SK-N-SH treated with all-trans-retinoic acid at 6 μM for 48 hours (cell line): Measurements from ENCODE around the gene ADAMTSL1.
A peak's percentile ranks its signal among the peaks of the same experiment; 100 is the strongest.

ENCODE experiments used
- ATAC-seq: fragments of 200-7000 bp; cut with Tn5 transposase; 3 replicates; pipeline ENCODE4 v1.9.1; 2020; ENCODE audit warnings: mild to moderate bottlenecking, moderate library complexity
- ARNTL ChIP-seq: fragments of 450-650 bp; formaldehyde crosslinking; IDR thresholded peaks from 2 replicates; pipeline ENCODE4 v1.5.0; 2020; ENCODE audit warnings: low read depth, mild to moderate bottlenecking, moderate library complexity, borderline replicate concordance
- BACH2 ChIP-seq: fragments of 250-450 bp; sonication (Bioruptor Pico); IDR thresholded peaks from 2 replicates; pipeline ENCODE4 v1.9.0; 2021; ENCODE audit warnings: mild to moderate bottlenecking, borderline replicate concordance
- CSDC2 ChIP-seq: fragments of 250-450 bp; sonication (Bioruptor Pico); IDR thresholded peaks from 2 replicates; pipeline ENCODE4 v1.5.0; 2020; ENCODE audit warnings: mild to moderate bottlenecking, moderate library complexity
- ESRRG ChIP-seq: fragments of 250-450 bp; sonication (Bioruptor Pico); IDR thresholded peaks from 2 replicates; pipeline ENCODE4 v1.6.1; 2021; ENCODE audit warnings: mild to moderate bottlenecking
- GLIS3 ChIP-seq: fragments of 250-450 bp; sonication (Bioruptor Pico); IDR thresholded peaks from 2 replicates; pipeline ENCODE4 v1.5.0; 2020; ENCODE audit warnings: mild to moderate bottlenecking, moderate library complexity
- ISL1 ChIP-seq: fragments of 250-450 bp; sonication (Bioruptor Pico); IDR thresholded peaks from 2 replicates; pipeline ENCODE4 v2.1.2; 2022; ENCODE audit warnings: mild to moderate bottlenecking, moderate library complexity
- OSR1 ChIP-seq: fragments of 250-450 bp; sonication (Bioruptor Pico); IDR thresholded peaks from 2 replicates; pipeline ENCODE4 v1.8.0; 2022; ENCODE audit warnings: moderate library complexity, mild to moderate bottlenecking, inconsistent platforms
- PPARA ChIP-seq: fragments of 250-450 bp; sonication (Bioruptor Pico); IDR thresholded peaks from 2 replicates; pipeline ENCODE4 v1.5.0; 2020; ENCODE audit warnings: mild to moderate bottlenecking, borderline replicate concordance
- RARB ChIP-seq: fragments of 250-450 bp; sonication (Bioruptor Pico); IDR thresholded peaks from 2 replicates; pipeline ENCODE4 v1.8.0; 2021; ENCODE audit warnings: mild to moderate bottlenecking, moderate library complexity
- SNAI2 ChIP-seq: fragments of 250-450 bp; sonication (Bioruptor Pico); IDR thresholded peaks from 2 replicates; pipeline ENCODE4 v1.5.0; 2020; ENCODE audit warnings: mild to moderate bottlenecking, moderate library complexity
- TCF4 ChIP-seq: fragments of 250-450 bp; sonication (Bioruptor Pico); IDR thresholded peaks from 2 replicates; pipeline ENCODE4 v1.8.0; 2021; ENCODE audit warnings: mild to moderate bottlenecking, moderate library complexity, borderline replicate concordance
- TOX ChIP-seq: fragments of 250-450 bp; sonication (Bioruptor Pico); IDR thresholded peaks from 2 replicates; pipeline ENCODE4 v1.8.0; 2021; ENCODE audit warnings: mild to moderate bottlenecking, moderate library complexity, borderline replicate concordance
- ZC3H10 ChIP-seq: fragments of 250-450 bp; sonication (Bioruptor Pico); IDR thresholded peaks from 2 replicates; pipeline ENCODE4 v1.5.1; 2021; ENCODE audit warnings: mild to moderate bottlenecking, moderate library complexity
- ZFP3 ChIP-seq: fragments of 250-450 bp; sonication (Bioruptor Pico); IDR thresholded peaks from 2 replicates; pipeline ENCODE4 v1.5.0; 2020; ENCODE audit warnings: mild to moderate bottlenecking, moderate library complexity
- ZFP30 ChIP-seq: fragments of 450-650 bp; formaldehyde crosslinking; IDR thresholded peaks from 2 replicates; pipeline ENCODE4 v1.5.0; 2022; ENCODE audit warnings: mild to moderate bottlenecking, moderate library complexity
- ZNF565 ChIP-seq: fragments of 450-650 bp; formaldehyde crosslinking; conservative IDR thresholded peaks from 2 replicates; pipeline ENCODE4 v1.5.0; 2020; ENCODE audit warnings: low read depth, mild to moderate bottlenecking, moderate library complexity
- ZNF8 ChIP-seq: fragments of 450-650 bp; formaldehyde crosslinking; IDR thresholded peaks from 2 replicates; pipeline ENCODE4 v1.5.0; 2020; ENCODE audit warnings: mild to moderate bottlenecking, moderate library complexity
- TF ChIP-seq, protein P1 (sequence below): fragments of 250-450 bp; sonication (Bioruptor Pico); IDR thresholded peaks from 2 replicates; pipeline ENCODE4 v1.5.0; 2020; ENCODE audit warnings: mild to moderate bottlenecking, moderate library complexity
- TF ChIP-seq, protein P2 (sequence below): fragments of 250-450 bp; sonication (Bioruptor Pico); IDR thresholded peaks from 2 replicates; pipeline ENCODE4 v1.5.1; 2020; ENCODE audit warnings: low read depth, mild to moderate bottlenecking, moderate library complexity
- TF ChIP-seq, protein P3 (sequence below): fragments of 250-450 bp; sonication (Bioruptor Pico); IDR thresholded peaks from 2 replicates; pipeline ENCODE4 v1.8.0; 2020; ENCODE audit warnings: mild to moderate bottlenecking, moderate library complexity, borderline replicate concordance
- TF ChIP-seq, protein P4 (sequence below): fragments of 250-450 bp; sonication (Bioruptor Pico); IDR thresholded peaks from 2 replicates; pipeline ENCODE4 v1.8.0; 2021; ENCODE audit warnings: low read depth, mild to moderate bottlenecking, moderate library complexity, borderline replicate concordance

Gene ADAMTSL1

DNA sequence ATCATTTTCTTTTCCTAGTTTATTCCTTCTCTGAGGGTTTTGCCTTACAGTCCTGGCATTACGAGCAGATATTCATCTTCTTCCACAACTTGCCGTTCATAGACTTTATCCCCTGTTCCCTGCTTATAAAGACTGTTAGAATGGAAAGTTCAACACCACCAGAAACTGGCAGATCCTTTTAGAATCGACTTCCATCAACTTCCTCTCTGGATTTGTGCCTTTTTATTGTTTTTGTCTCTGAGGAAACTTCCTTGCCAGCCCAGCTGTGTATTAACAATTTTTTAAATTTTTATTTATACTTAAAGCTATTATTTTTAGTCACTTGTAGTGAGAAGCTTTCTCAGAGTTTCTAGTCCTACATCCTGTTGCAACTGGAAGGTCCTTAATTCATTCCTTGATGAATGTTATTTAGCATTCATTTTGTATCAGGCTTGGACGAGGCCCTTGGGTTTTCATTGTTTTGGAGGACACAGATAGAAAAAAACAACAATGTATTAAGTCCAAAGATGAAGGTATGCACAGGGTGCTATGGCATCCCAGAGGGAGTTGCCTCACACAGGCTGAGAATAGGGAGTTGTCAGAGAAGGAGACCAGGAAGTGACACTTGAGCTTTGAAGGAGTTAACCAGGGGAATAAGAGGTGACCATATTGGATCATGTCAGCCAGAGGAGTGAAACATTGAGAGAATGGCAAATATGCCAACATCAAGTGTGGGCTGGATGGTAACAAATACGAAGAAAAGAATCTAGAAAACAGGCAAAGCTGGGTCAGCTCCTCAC lies 81.3 kb downstream of the ADAMTSL1 start:
- ATAC-seq = no peak
- TF ChIP-seq ISL1 (CRISPR knock-in tag) (no peak), ZNF565 (no peak), ZFP3 (CRISPR knock-in tag) (no peak), TCF4 (CRISPR knock-in tag) (no peak)
- TF ChIP-seq, protein P1, sequence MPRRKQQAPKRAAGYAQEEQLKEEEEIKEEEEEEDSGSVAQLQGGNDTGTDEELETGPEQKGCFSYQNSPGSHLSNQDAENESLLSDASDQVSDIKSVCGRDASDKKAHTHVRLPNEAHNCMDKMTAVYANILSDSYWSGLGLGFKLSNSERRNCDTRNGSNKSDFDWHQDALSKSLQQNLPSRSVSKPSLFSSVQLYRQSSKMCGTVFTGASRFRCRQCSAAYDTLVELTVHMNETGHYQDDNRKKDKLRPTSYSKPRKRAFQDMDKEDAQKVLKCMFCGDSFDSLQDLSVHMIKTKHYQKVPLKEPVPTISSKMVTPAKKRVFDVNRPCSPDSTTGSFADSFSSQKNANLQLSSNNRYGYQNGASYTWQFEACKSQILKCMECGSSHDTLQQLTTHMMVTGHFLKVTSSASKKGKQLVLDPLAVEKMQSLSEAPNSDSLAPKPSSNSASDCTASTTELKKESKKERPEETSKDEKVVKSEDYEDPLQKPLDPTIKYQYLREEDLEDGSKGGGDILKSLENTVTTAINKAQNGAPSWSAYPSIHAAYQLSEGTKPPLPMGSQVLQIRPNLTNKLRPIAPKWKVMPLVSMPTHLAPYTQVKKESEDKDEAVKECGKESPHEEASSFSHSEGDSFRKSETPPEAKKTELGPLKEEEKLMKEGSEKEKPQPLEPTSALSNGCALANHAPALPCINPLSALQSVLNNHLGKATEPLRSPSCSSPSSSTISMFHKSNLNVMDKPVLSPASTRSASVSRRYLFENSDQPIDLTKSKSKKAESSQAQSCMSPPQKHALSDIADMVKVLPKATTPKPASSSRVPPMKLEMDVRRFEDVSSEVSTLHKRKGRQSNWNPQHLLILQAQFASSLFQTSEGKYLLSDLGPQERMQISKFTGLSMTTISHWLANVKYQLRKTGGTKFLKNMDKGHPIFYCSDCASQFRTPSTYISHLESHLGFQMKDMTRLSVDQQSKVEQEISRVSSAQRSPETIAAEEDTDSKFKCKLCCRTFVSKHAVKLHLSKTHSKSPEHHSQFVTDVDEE = no peak
- TF ChIP-seq, protein P2, sequence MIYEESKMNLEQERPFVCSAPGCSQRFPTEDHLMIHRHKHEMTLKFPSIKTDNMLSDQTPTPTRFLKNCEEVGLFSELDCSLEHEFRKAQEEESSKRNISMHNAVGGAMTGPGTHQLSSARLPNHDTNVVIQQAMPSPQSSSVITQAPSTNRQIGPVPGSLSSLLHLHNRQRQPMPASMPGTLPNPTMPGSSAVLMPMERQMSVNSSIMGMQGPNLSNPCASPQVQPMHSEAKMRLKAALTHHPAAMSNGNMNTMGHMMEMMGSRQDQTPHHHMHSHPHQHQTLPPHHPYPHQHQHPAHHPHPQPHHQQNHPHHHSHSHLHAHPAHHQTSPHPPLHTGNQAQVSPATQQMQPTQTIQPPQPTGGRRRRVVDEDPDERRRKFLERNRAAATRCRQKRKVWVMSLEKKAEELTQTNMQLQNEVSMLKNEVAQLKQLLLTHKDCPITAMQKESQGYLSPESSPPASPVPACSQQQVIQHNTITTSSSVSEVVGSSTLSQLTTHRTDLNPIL (CRISPR knock-in tag) = no peak
- TF ChIP-seq, protein P3, sequence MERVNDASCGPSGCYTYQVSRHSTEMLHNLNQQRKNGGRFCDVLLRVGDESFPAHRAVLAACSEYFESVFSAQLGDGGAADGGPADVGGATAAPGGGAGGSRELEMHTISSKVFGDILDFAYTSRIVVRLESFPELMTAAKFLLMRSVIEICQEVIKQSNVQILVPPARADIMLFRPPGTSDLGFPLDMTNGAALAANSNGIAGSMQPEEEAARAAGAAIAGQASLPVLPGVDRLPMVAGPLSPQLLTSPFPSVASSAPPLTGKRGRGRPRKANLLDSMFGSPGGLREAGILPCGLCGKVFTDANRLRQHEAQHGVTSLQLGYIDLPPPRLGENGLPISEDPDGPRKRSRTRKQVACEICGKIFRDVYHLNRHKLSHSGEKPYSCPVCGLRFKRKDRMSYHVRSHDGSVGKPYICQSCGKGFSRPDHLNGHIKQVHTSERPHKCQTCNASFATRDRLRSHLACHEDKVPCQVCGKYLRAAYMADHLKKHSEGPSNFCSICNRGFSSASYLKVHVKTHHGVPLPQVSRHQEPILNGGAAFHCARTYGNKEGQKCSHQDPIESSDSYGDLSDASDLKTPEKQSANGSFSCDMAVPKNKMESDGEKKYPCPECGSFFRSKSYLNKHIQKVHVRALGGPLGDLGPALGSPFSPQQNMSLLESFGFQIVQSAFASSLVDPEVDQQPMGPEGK = no peak

DNA sequence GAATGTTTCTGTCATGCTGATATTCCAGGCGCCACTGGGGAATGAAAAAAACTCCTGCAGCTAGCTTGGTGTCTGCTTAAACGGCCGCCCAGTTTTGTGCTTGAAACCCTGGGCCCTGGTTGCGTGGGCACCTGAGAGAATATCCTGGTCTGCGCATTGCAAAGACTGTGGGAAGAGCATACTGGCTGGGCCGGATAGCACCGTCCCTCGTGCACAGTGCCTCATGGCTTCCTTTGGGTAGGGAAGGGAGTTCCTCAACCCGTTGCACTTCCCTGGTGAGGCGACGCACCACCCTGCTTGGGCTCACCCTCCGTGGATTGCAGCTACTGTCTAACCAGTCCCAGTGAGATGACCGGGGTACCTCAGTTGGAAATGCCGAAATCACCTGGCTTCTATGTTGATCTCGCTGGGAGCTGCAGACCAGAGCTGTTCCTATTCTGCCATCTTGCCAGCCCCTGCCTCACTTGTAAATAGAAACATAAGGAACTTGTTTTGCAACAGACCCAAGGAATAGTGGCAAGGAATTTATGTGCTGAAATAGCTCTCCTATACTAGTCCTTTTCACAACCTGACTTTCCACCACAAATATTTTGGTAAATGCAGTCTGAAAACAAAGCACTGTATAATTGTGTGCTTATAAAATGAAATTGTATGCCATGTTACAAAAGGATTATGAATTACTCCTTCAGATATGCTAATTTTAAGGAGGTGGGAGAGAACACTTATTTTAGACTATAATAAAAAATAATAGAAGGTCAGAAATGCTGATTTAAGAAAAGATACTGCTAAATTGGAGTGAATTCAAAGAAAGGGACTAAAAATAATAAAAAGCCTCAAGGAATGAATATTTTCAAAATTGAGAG lies 90.3 kb downstream of the ADAMTSL1 start:
- TF ChIP-seq, protein P4, sequence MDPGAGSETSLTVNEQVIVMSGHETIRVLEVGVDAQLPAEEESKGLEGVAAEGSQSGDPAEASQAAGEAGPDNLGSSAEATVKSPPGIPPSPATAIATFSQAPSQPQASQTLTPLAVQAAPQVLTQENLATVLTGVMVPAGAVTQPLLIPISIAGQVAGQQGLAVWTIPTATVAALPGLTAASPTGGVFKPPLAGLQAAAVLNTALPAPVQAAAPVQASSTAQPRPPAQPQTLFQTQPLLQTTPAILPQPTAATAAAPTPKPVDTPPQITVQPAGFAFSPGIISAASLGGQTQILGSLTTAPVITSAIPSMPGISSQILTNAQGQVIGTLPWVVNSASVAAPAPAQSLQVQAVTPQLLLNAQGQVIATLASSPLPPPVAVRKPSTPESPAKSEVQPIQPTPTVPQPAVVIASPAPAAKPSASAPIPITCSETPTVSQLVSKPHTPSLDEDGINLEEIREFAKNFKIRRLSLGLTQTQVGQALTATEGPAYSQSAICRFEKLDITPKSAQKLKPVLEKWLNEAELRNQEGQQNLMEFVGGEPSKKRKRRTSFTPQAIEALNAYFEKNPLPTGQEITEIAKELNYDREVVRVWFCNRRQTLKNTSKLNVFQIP (CRISPR knock-in tag) = no peak
- no peak for TF ChIP-seq ZFP3 (CRISPR knock-in tag)
- TF ChIP-seq TOX (CRISPR knock-in tag) = no peak
- TF ChIP-seq ZC3H10 (CRISPR knock-in tag) = no peak
- TF ChIP-seq, protein P3 = no peak
- no peak for TF ChIP-seq BACH2 (CRISPR knock-in tag)
- TF ChIP-seq ZFP30 (CRISPR knock-in tag) = no peak
- no peak for TF ChIP-seq RARB (CRISPR knock-in tag)
- no peak for TF ChIP-seq ESRRG (CRISPR knock-in tag)
- no peak for TF ChIP-seq CSDC2 (CRISPR knock-in tag)
- no peak for TF ChIP-seq PPARA (CRISPR knock-in tag)
- TF ChIP-seq TCF4 (CRISPR knock-in tag) = no peak
- ATAC-seq = no peak

DNA sequence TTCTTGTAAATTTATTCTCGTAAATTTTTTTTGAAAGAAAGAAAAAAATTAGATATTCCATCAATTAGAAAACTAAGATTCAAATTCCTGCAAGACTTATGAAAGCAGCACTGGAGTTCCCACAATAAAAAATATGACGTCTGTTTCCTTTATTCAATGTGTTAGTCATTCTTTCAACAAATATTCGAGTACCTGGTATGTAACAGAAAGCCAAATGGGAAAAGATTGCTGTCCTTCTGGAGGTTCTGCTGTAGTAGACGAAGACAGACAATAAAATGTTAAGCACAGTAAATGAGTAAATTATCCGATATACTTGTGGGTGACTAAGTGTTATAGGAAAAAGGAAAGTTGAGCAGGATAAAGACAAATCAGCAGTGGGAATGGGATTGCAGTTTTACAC lies 92.2 kb downstream of the ADAMTSL1 start:
- ATAC-seq = peak; percentile 63
- no peak for TF ChIP-seq RARB (CRISPR knock-in tag)
- peak; percentile 73 for TF ChIP-seq ISL1 (CRISPR knock-in tag)
- no peak for TF ChIP-seq ESRRG (CRISPR knock-in tag)
- TF ChIP-seq ZNF565 = no peak
- no peak for TF ChIP-seq ARNTL
- no peak for TF ChIP-seq OSR1 (CRISPR knock-in tag)
- no peak for TF ChIP-seq ZFP3 (CRISPR knock-in tag)
- no peak for TF ChIP-seq CSDC2 (CRISPR knock-in tag)
- TF ChIP-seq, protein P4 (CRISPR knock-in tag) = no peak
- TF ChIP-seq, protein P1 = no peak
- peak; percentile 85; the same call in 1 of the 2 replicates for TF ChIP-seq TOX (CRISPR knock-in tag)
- TF ChIP-seq ZNF8 (CRISPR knock-in tag) = no peak
- no peak for TF ChIP-seq SNAI2 (CRISPR knock-in tag)
- TF ChIP-seq GLIS3 (CRISPR knock-in tag) = no peak
